ENCODE measurements around the gene ZNF526.

DNA sequence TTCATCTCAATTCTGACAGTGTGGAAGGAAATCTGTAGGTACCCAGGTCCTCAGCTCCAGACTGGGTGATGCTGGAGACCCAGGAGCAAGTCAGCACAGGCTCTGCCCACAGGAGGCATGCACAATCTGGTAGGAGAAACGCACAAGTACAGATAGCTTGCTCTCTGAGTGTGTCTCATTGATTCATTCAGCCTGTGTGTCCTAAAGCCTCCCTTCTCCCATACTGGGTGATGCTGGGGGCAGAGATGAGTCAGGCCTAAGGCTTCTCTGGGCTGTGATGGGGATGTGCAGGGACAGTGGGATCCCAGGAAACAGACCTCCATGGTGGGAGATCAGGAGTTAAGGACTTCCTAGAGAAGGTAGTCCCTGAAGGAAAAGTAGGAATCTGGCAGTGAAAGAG is 6.8 kb downstream of the ZNF526 start:
- TF ChIP-seq, protein P1, sequence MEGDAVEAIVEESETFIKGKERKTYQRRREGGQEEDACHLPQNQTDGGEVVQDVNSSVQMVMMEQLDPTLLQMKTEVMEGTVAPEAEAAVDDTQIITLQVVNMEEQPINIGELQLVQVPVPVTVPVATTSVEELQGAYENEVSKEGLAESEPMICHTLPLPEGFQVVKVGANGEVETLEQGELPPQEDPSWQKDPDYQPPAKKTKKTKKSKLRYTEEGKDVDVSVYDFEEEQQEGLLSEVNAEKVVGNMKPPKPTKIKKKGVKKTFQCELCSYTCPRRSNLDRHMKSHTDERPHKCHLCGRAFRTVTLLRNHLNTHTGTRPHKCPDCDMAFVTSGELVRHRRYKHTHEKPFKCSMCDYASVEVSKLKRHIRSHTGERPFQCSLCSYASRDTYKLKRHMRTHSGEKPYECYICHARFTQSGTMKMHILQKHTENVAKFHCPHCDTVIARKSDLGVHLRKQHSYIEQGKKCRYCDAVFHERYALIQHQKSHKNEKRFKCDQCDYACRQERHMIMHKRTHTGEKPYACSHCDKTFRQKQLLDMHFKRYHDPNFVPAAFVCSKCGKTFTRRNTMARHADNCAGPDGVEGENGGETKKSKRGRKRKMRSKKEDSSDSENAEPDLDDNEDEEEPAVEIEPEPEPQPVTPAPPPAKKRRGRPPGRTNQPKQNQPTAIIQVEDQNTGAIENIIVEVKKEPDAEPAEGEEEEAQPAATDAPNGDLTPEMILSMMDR (IDR thresholded peaks at IDR 0.05) = no peak
- TF ChIP-seq POLR2A (IDR thresholded peaks at IDR 0.05) = no peak
- no peak for TF ChIP-seq EP300 (IDR thresholded peaks at IDR 0.05)
